ENCODE data around the gene ZNF268.

GRCh38 chr12:133235401-133236112 is 54.3 kb downstream of the ZNF268 start, which contains the start of gene ANHX:
- no peak for TF ChIP-seq POLR2A (IDR thresholded peaks at IDR 0.05; ENCODE audit: low read depth, low read length)
- TF ChIP-seq POLR2AphosphoS5 (IDR thresholded peaks at IDR 0.05; ENCODE audit: low read depth, low read length), result no peak
- TF ChIP-seq SPI1 (IDR thresholded peaks at IDR 0.05; ENCODE audit: low read depth, low read length), result no peak
- TF ChIP-seq TAF1 (IDR thresholded peaks at IDR 0.05; ENCODE audit: low read depth, low read length), result no peak

Measured in GM12891 (cell line).